ENCODE data around the gene CRLF1.

CRLF1 gene, protein sequence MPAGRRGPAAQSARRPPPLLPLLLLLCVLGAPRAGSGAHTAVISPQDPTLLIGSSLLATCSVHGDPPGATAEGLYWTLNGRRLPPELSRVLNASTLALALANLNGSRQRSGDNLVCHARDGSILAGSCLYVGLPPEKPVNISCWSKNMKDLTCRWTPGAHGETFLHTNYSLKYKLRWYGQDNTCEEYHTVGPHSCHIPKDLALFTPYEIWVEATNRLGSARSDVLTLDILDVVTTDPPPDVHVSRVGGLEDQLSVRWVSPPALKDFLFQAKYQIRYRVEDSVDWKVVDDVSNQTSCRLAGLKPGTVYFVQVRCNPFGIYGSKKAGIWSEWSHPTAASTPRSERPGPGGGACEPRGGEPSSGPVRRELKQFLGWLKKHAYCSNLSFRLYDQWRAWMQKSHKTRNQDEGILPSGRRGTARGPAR

DNA sequence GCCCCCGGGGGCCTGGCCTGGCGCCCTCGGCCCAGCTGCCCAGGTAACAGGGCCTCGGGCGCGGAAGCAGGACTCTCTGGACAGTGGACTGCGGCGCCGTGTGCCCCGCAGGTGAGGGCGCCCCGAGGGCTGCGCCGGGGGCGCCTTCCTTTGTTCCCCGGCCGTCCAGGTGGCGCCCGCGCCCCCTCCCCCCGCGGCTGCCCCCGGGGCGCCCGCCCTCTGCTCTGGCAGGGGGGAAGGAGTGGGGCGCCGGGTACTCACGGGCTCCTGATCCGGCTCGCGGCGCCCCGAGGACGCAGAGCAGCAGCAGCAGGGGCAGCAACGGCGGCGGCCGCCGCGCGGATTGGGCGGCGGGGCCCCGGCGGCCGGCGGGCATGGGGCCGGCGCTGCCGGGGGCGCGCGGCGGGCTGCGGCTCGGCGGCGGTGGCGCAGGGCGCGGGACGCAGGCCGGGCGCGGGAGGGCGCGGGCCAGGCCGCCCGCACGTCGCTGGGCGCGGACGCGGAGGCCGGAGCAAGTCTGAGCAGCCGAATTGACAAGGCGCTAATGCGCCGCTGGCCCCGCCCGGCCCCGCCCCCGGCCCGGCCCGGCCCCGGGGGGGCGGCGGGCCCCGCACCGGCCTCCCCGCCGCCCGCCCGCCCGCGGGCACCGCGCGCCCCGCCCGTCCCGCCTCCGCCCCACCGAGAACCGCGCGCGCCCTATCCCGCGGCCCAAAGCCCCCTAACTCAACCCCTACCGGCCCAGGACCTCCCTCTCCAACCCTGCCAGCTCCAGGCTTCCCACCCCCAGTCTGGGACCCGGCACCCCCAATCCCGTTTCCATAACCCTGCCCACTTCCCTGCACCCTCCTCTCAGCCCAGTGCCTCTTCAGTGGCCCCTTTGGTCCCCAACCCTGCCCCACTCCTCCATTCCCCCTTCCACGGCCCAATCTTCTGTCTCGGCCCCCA, at the start of gene CRLF1:
TSS of gene CRLF1 (minus strand) at position 519 of the 945 bp plus-strand sequence. CDS start at position 376, 143 bp downstream.
- H3K36me3 ChIP-seq (replicated peaks; ENCODE audit: insufficient read depth, low read length) = no peaks in the 10 kb centered on the region
- TF ChIP-seq, protein P1, sequence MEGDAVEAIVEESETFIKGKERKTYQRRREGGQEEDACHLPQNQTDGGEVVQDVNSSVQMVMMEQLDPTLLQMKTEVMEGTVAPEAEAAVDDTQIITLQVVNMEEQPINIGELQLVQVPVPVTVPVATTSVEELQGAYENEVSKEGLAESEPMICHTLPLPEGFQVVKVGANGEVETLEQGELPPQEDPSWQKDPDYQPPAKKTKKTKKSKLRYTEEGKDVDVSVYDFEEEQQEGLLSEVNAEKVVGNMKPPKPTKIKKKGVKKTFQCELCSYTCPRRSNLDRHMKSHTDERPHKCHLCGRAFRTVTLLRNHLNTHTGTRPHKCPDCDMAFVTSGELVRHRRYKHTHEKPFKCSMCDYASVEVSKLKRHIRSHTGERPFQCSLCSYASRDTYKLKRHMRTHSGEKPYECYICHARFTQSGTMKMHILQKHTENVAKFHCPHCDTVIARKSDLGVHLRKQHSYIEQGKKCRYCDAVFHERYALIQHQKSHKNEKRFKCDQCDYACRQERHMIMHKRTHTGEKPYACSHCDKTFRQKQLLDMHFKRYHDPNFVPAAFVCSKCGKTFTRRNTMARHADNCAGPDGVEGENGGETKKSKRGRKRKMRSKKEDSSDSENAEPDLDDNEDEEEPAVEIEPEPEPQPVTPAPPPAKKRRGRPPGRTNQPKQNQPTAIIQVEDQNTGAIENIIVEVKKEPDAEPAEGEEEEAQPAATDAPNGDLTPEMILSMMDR (IDR thresholded peaks at IDR 0.05; ENCODE audit: low read length) = no peak
- no peak for TF ChIP-seq EZH2 (optimal IDR thresholded peaks at IDR 0.05; ENCODE audit: low read depth, low read length)
- no peak for TF ChIP-seq EZH2phosphoT487 (IDR thresholded peaks at IDR 0.05; ENCODE audit: low read length)
- H3K4me3 ChIP-seq (ENCODE audit: low read length) = no peak within 1 kb of the TSS
- no peaks in the 10 kb centered on the region for H3F3A ChIP-seq (ENCODE audit: insufficient read depth, low read length)
- H4K20me1 ChIP-seq (ENCODE audit: insufficient read depth, low read length) = no peaks in the 10 kb centered on the region
- H3K9me2 ChIP-seq (replicated peaks; ENCODE audit: insufficient read depth, low read length) = no peaks in the 10 kb centered on the region
- no peaks in the 10 kb centered on the region for H3K4me1 ChIP-seq (ENCODE audit: low read length)
- DNase-seq = no peak
- H3K9ac ChIP-seq (ENCODE audit: low read length) = no peak within 1 kb of the TSS
- no peak within 1 kb of the TSS for H2AFZ ChIP-seq (ENCODE audit: low read length)
- H3K27me3 ChIP-seq (replicated peaks; ENCODE audit: insufficient read depth, low read length) = peaks cover 88% of the 10 kb centered on the region
- H3K79me2 ChIP-seq (ENCODE audit: low read length) = no peaks in the 10 kb centered on the region
- H3K9me3 ChIP-seq (replicated peaks; ENCODE audit: insufficient read depth, low read length) = no peaks in the 10 kb centered on the region
- H3K4me2 ChIP-seq (ENCODE audit: low read depth, low read length) = no peak within 1 kb of the TSS
- H3K27ac ChIP-seq (ENCODE audit: low read length) = no peak within 1 kb of the TSS

DNA sequence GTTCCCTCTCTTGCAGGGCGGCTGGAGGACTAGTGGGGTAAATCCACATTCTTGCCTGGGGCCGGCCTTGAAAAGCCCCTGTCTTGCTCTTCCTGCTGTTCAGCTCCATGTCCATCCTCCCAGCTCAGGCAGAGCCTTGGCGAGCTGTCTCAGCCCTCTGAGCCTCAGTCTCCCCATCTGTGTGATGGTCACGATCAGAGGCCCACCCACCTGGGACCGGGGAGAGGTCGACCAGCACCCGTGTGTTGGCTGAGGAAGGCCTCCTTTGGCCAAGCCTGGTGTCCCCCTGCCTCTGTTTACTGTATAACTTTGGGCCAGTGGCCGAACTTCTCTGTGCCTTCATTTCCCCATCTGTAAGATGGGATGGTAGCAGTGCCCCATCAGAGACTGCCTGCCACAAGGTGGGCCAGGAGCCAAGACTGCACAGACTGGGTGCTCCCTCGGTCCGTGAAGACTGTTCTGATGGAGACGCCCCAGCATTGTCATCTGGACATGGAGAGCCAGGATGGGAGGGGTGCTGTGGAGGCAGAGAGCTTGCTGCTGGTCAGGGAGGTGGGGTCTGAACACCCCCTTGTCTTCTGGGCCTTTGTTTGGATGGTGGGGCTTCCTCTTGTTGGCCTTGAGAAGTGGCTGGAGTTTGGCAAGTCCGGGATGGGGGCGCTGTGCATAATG, 48.7 kb upstream of the CRLF1 start:
- Histone ChIP-seq H4K20me1 (ENCODE audit: insufficient read depth, low read length) (no peaks in the 10 kb centered on the region), H3K9me3 (replicated peaks; ENCODE audit: insufficient read depth, low read length) (no peaks in the 10 kb centered on the region), H3K4me1 (ENCODE audit: low read length) (no peaks in the 10 kb centered on the region), H3K79me2 (ENCODE audit: low read length) (no peaks in the 10 kb centered on the region), H3K4me2 (ENCODE audit: low read depth, low read length) (no peak overlapping the region), H3K27me3 (replicated peaks; ENCODE audit: insufficient read depth, low read length) (no peaks in the 10 kb centered on the region), H3K9me2 (replicated peaks; ENCODE audit: insufficient read depth, low read length) (no peaks in the 10 kb centered on the region), H3F3A (ENCODE audit: insufficient read depth, low read length) (no peaks in the 10 kb centered on the region), H3K27ac (ENCODE audit: low read length) (no peak overlapping the region), H3K9ac (ENCODE audit: low read length) (no peak overlapping the region), H3K4me3 (ENCODE audit: low read length) (no peak overlapping the region), H3K36me3 (replicated peaks; ENCODE audit: insufficient read depth, low read length) (no peaks in the 10 kb centered on the region), H2AFZ (ENCODE audit: low read length) (no peak overlapping the region)
- TF ChIP-seq EZH2 (optimal IDR thresholded peaks at IDR 0.05; ENCODE audit: low read depth, low read length) = no peak
- TF ChIP-seq EZH2phosphoT487 (IDR thresholded peaks at IDR 0.05; ENCODE audit: low read length) = no peak
- TF ChIP-seq, protein P1 (IDR thresholded peaks at IDR 0.05; ENCODE audit: low read length) = no peak
- no peak for DNase-seq

DNA sequence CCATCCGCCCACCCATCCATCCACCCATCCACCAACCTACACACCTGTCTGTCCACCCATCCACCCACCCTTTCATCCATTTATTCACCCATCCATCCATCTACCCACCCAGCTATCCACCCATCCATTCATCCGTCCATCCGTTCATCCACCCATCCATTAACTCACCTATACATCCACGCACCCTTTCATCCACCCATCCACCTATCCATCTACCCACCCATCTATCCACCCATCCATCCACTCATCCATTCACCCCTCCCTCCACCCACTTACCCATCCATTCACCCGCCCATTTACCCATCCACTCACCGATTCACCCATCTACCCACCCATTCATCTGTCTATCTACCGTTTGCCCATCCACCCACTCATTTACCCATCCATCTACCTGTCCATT, 47.9 kb upstream of the CRLF1 start:
- Histone ChIP-seq H3K4me1 (ENCODE audit: low read length) (no peaks in the 10 kb centered on the region), H3K9me3 (replicated peaks; ENCODE audit: insufficient read depth, low read length) (no peaks in the 10 kb centered on the region), H3K79me2 (ENCODE audit: low read length) (no peaks in the 10 kb centered on the region), H3K9me2 (replicated peaks; ENCODE audit: insufficient read depth, low read length) (no peaks in the 10 kb centered on the region), H2AFZ (ENCODE audit: low read length) (no peak overlapping the region), H3K9ac (ENCODE audit: low read length) (no peak overlapping the region), H3K36me3 (replicated peaks; ENCODE audit: insufficient read depth, low read length) (no peaks in the 10 kb centered on the region), H3K27ac (ENCODE audit: low read length) (no peak overlapping the region), H4K20me1 (ENCODE audit: insufficient read depth, low read length) (no peaks in the 10 kb centered on the region), H3K4me2 (ENCODE audit: low read depth, low read length) (no peak overlapping the region), H3K4me3 (ENCODE audit: low read length) (no peak overlapping the region), H3K27me3 (replicated peaks; ENCODE audit: insufficient read depth, low read length) (no peaks in the 10 kb centered on the region), H3F3A (ENCODE audit: insufficient read depth, low read length) (no peaks in the 10 kb centered on the region)
- DNase-seq = no peak
- TF ChIP-seq EZH2 (optimal IDR thresholded peaks at IDR 0.05; ENCODE audit: low read depth, low read length) (no peak), EZH2phosphoT487 (IDR thresholded peaks at IDR 0.05; ENCODE audit: low read length) (no peak)
- TF ChIP-seq, protein P1 (IDR thresholded peaks at IDR 0.05; ENCODE audit: low read length) = no peak
